Central memory CD8-positive, alpha-beta T cell (primary cell): ENCODE data around the gene DNAJA4.
A peak's percentile ranks its signal among the peaks of the same experiment; 100 is the strongest.

Experiments
- ATAC-seq: fragments of 150-1000 bp; cut with Tn5 transposase; replicated peaks from 2 replicates; pipeline ENCODE4 v1.10.0; 2022; ENCODE audit warnings: mild to moderate bottlenecking, moderate FRiP score, moderate number of reproducible peaks; ENCODE audit not compliant: poor library complexity, severe bottlenecking; ENCODE audit errors: extremely low read depth
- DNase-seq, 2 donors: peaks; one replicate each; pipeline ENCODE4 v3.0.0; 2021; ENCODE audit warnings: low spot score in 2 of 2
- H3K27ac Mint-ChIP-seq: one replicate; pipeline ENCODE4 v1.8.0; 2022; ENCODE audit warnings: low read depth, mild to moderate bottlenecking, moderate library complexity, mixed read lengths
- H3K27me3 Mint-ChIP-seq: one replicate; pipeline ENCODE4 v1.8.0; 2022; ENCODE audit warnings: mixed read lengths
- H3K36me3 Mint-ChIP-seq: one replicate; pipeline ENCODE4 v1.8.0; 2022; ENCODE audit warnings: mild to moderate bottlenecking, moderate library complexity, mixed read lengths; ENCODE audit not compliant: insufficient read depth
- H3K4me1 Mint-ChIP-seq: one replicate; pipeline ENCODE4 v1.8.0; 2022; ENCODE audit warnings: mixed read lengths
- H3K4me3 Mint-ChIP-seq: one replicate; pipeline ENCODE4 v1.8.0; 2022; ENCODE audit warnings: mild to moderate bottlenecking, moderate library complexity, mixed read lengths
- H3K9me3 Mint-ChIP-seq: one replicate; pipeline ENCODE4 v1.8.0; 2022; ENCODE audit warnings: mixed read lengths

The DNAJA4 gene

GRCh38 chr15:78264304-78265136 lies at the start of gene DNAJA4:
Gene DNAJA4 (plus strand): TSS chr15:78264562. CDS start chr15:78264764, 202 bp downstream.
- Mint-ChIP-seq H3K36me3 (peaks cover 21% of the 10 kb centered on the region), H3K4me3 (peak within 1 kb of the TSS; percentile 85)
- ATAC-seq: peak; percentile 80

DNA sequence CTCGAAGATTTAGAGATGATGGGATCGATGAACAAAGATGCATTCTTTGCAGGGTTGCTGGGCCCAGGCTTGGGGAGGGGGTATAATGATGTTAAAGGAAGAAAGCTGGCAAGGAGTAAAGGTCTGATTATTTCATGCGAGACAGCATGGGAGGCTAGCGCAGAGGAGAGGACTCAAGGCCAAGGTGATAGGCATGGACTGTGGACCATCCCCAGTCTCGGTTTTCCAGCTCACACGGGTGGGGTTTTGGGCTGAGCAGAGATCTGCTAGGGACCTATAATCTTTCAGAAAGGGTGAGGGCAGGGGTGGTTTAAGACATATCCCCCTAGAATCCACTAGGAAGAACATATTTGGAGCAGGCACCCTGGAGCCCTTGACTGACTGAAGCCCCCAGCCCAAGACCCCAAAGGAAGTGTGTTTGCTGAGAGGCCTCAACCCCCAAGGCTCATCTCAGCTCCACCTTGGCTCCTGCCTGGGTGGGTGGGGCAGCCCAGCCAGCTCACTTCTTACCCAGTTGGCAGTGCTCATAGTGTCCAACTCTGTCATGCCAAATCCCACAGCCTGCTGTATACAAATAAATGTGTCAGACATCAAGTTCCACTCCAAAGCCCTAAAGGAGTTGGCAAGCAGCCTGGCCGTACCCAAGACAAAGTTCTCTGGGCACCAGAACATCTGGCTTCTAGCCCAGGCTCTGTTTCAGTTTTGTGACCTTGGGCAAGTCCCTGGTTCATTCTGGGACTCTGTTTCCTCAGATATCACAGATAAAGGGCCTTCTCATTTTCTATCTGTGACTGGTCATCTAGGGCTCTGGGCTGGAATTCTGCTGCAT lies 47.9 kb upstream of the DNAJA4 start:
- no peaks in the 10 kb centered on the region for H3K4me1 Mint-ChIP-seq
- H3K27ac Mint-ChIP-seq: no peak overlapping the region
- no peak for ATAC-seq

More at GRCh38 chr15:78264304-78265136, at the start of gene DNAJA4:
- H3K4me1 Mint-ChIP-seq: peaks cover 20% of the 10 kb centered on the region
- H3K9me3 Mint-ChIP-seq: no peaks in the 10 kb centered on the region
- peak within 1 kb of the TSS; percentile 92 for H3K27ac Mint-ChIP-seq
- DNase-seq: peak; percentile 45 to 50
- no peaks in the 10 kb centered on the region for H3K27me3 Mint-ChIP-seq

DNA sequence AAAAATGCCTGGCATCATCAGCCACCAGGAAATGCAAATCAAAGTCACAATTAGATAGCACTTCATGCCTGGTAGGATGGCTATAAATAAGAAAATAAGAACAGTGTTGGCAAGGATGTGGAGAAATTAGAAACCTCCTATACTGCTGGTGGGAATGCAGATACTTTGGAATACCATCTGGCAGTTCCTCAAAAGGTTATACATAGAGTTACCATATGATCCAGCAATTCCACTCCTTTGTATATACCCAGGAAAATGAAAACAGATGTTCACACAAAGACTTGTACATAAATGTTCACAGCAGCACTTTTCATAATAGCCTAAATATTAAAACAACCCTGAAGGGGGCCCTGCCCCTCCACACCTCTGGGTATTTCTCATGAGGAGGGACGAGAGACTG lies 43.6 kb upstream of the DNAJA4 start:
- ATAC-seq (no peak), DNase-seq (no peak)
- H3K4me3 Mint-ChIP-seq: no peak overlapping the region
- H3K9me3 Mint-ChIP-seq: no peaks in the 10 kb centered on the region
- H3K4me1 Mint-ChIP-seq: peaks cover 21% of the 10 kb centered on the region
- no peak overlapping the region for H3K27ac Mint-ChIP-seq
- H3K36me3 Mint-ChIP-seq: no peaks in the 10 kb centered on the region
- H3K27me3 Mint-ChIP-seq: no peaks in the 10 kb centered on the region

More for the DNA sequence above, 47.9 kb upstream of the DNAJA4 start:
- Mint-ChIP-seq H3K4me3 (no peak overlapping the region), H3K27me3 (peaks cover 20% of the 10 kb centered on the region), H3K9me3 (no peaks in the 10 kb centered on the region), H3K36me3 (no peaks in the 10 kb centered on the region)
- DNase-seq: no peak

DNA sequence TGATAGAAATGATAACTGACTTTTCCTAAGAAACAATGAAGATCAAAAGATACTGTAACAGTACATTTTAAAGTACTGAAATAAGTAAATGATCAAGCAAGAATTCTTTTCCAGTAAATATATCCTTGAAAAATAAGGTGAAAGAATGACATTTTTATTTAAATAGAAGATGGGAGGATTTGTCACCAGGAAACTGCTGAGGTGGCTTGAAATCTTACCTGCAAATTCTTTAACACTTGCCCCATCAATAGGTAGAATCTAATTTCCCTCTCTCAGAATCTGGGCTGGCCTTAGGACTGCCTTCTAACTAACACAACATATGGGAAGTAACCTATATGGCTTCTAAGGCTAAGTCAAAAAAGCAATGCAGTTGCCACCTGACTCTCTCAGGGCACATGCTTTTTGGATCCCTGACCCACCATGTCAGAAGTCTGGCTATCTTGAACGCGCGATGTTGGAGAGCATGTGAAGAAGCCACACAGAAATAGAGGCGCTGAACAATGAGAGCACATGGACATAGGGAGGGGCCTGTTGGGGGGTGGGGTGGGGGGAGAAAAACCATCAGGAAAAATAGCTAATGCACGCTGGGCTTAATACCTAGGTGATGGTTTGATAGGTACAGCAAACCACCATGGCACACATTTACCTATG lies 41.5 kb upstream of the DNAJA4 start:
- H3K9me3 Mint-ChIP-seq: no peaks in the 10 kb centered on the region
- peaks cover 24% of the 10 kb centered on the region for H3K4me1 Mint-ChIP-seq
- H3K36me3 Mint-ChIP-seq: no peaks in the 10 kb centered on the region
- H3K4me3 Mint-ChIP-seq: no peak overlapping the region
- H3K27ac Mint-ChIP-seq: peak overlapping the region; percentile 75
- no peaks in the 10 kb centered on the region for H3K27me3 Mint-ChIP-seq
- DNase-seq: no peak
- ATAC-seq: no peak

GRCh38 chr15:78223396-78224022 lies 40.9 kb upstream of the DNAJA4 start:
- peak overlapping the region; percentile 3 for H3K4me3 Mint-ChIP-seq
- no peak for DNase-seq
- peak; percentile 60 for ATAC-seq
- no peaks in the 10 kb centered on the region for H3K27me3 Mint-ChIP-seq
- H3K36me3 Mint-ChIP-seq: no peaks in the 10 kb centered on the region
- H3K27ac Mint-ChIP-seq: peak overlapping the region; percentile 75
- H3K4me1 Mint-ChIP-seq: peaks cover 24% of the 10 kb centered on the region
- H3K9me3 Mint-ChIP-seq: no peaks in the 10 kb centered on the region

- Mint-ChIP-seq H3K4me1 (peaks cover 24% of the 10 kb centered on the region), H3K36me3 (no peaks in the 10 kb centered on the region), H3K4me3 (peak overlapping the region; percentile 3), H3K9me3 (no peaks in the 10 kb centered on the region), H3K27ac (peak overlapping the region; percentile 75), H3K27me3 (no peaks in the 10 kb centered on the region)
- peak; percentile 62 for ATAC-seq
- no peak for DNase-seq
These were observed 40.3 kb upstream of the DNAJA4 start for GRCh38 chr15:78224023-78224411.

- ATAC-seq: peak; percentile 33
- H3K9me3 Mint-ChIP-seq: no peaks in the 10 kb centered on the region
- no peak overlapping the region for H3K27ac Mint-ChIP-seq
These were observed 38.4 kb upstream of the DNAJA4 start for GRCh38 chr15:78225783-78226541.

GRCh38 chr15:78228356-78228996 lies 35.9 kb upstream of the DNAJA4 start:
- Mint-ChIP-seq H3K27ac (no peak overlapping the region), H3K4me3 (no peak overlapping the region), H3K27me3 (peaks cover 3% of the 10 kb centered on the region), H3K9me3 (no peaks in the 10 kb centered on the region), H3K36me3 (no peaks in the 10 kb centered on the region), H3K4me1 (peaks cover 18% of the 10 kb centered on the region)
- ATAC-seq (no peak), DNase-seq (no peak)

More at GRCh38 chr15:78225783-78226541, 38.4 kb upstream of the DNAJA4 start:
- H3K36me3 Mint-ChIP-seq: no peaks in the 10 kb centered on the region
- no peaks in the 10 kb centered on the region for H3K27me3 Mint-ChIP-seq
- no peak overlapping the region for H3K4me3 Mint-ChIP-seq
- no peak for DNase-seq
- peaks cover 24% of the 10 kb centered on the region for H3K4me1 Mint-ChIP-seq

- Mint-ChIP-seq H3K9me3 (no peaks in the 10 kb centered on the region), H3K27ac (no peak overlapping the region), H3K4me3 (no peak overlapping the region), H3K27me3 (peaks cover 14% of the 10 kb centered on the region), H3K4me1 (peaks cover 5% of the 10 kb centered on the region), H3K36me3 (no peaks in the 10 kb centered on the region)
- DNase-seq (no peak), ATAC-seq (no peak)
These were observed 34.6 kb upstream of the DNAJA4 start for GRCh38 chr15:78229431-78230406.

- ATAC-seq: no peak
These were observed 31.4 kb upstream of the DNAJA4 start for GRCh38 chr15:78232951-78233350.

More at GRCh38 chr15:78232951-78233350, 31.4 kb upstream of the DNAJA4 start:
- DNase-seq: no peak
- no peak overlapping the region for H3K4me3 Mint-ChIP-seq
- peaks cover 25% of the 10 kb centered on the region for H3K27me3 Mint-ChIP-seq
- H3K9me3 Mint-ChIP-seq: no peaks in the 10 kb centered on the region
- no peaks in the 10 kb centered on the region for H3K36me3 Mint-ChIP-seq
- H3K4me1 Mint-ChIP-seq: no peaks in the 10 kb centered on the region
- H3K27ac Mint-ChIP-seq: no peak overlapping the region
